Bronchial epithelial cell (primary cell): ENCODE measurements around the gene MC3R. TPM values are rescaled to one million over a fixed set of nuclear protein-coding genes. Genes with fewer than 3 reads are reported as not detected.

Experiments
- DNase-seq: peaks from one replicate; pipeline ENCODE4 v3.0.0-alpha.2; 2010; ENCODE audit warnings: low read depth
- FAIRE-seq: peaks from 2 replicates; lab custom pipeline; 2011; peaks lifted over from hg19 to GRCh38; lab: Jason Lieb, UNC
- H3K27me3 ChIP-seq: 2 replicates; pipeline ENCODE4 v1.5.1; 2011; ENCODE audit warnings: low read length; ENCODE audit not compliant: control insufficient read depth, insufficient read depth
- H3K36me3 ChIP-seq: 2 replicates; pipeline ENCODE4 v1.5.1; 2011; ENCODE audit warnings: low read length; ENCODE audit not compliant: control insufficient read depth, insufficient read depth
- H3K4me3 ChIP-seq: 2 replicates; pipeline ENCODE4 v1.5.1; 2011; ENCODE audit warnings: mild to moderate bottlenecking, low read depth, low read length, control low read depth
- CTCF ChIP-seq: IDR thresholded peaks from 2 replicates; pipeline ENCODE4 v1.5.1; 2011; ENCODE audit warnings: mild to moderate bottlenecking, moderate library complexity, low read length, control low read depth, inconsistent platforms; ENCODE audit not compliant: insufficient read depth, severe bottlenecking
- total RNA-seq: library from RNA; depleted of rRNA; stranded (reverse); fragments of >200 nt; gene quantifications from 2 replicates; pipeline ENCODE4 v1.2.1, GENCODE V29; 2014

The MC3R gene
- total RNA-seq, 1 donor from 2014 or later: not detected

- DNase-seq: no peak
- no peaks in the 10 kb centered on the region for H3K36me3 ChIP-seq
- H3K4me3 ChIP-seq: no peak overlapping the region
- H3K27me3 ChIP-seq: no peaks in the 10 kb centered on the region
- FAIRE-seq: no peak
- no peak for TF ChIP-seq CTCF
Observed at GRCh38 chr20:56274156-56274555, 25.6 kb downstream of the MC3R start.

GRCh38 chr20:56278196-56278595, 29.7 kb downstream of the MC3R start:
- Histone ChIP-seq H3K27me3 (no peaks in the 10 kb centered on the region), H3K4me3 (no peak overlapping the region), H3K36me3 (no peaks in the 10 kb centered on the region)
- no peak for FAIRE-seq
- peak; percentile 21 for DNase-seq
- TF ChIP-seq CTCF: no peak

- no peak for FAIRE-seq
- no peaks in the 10 kb centered on the region for H3K36me3 ChIP-seq
- peak; percentile 63 for DNase-seq
Observed at GRCh38 chr20:56285496-56285895, 37.0 kb downstream of the MC3R start.

GRCh38 chr20:56289652-56290051, 41.1 kb downstream of the MC3R start:
- Histone ChIP-seq H3K4me3 (no peak overlapping the region), H3K36me3 (no peaks in the 10 kb centered on the region), H3K27me3 (no peaks in the 10 kb centered on the region)
- FAIRE-seq (no peak), DNase-seq (peak; percentile 40)
- TF ChIP-seq CTCF: no peak

More at GRCh38 chr20:56285496-56285895, 37.0 kb downstream of the MC3R start:
- H3K27me3 ChIP-seq: no peaks in the 10 kb centered on the region
- H3K4me3 ChIP-seq: no peak overlapping the region
- TF ChIP-seq CTCF: no peak

- FAIRE-seq (no peak), DNase-seq (no peak)
- H3K27me3 ChIP-seq: no peaks in the 10 kb centered on the region
- no peak for TF ChIP-seq CTCF
- H3K4me3 ChIP-seq: no peak overlapping the region
- H3K36me3 ChIP-seq: no peaks in the 10 kb centered on the region
Observed at GRCh38 chr20:56299362-56299761, 50.8 kb downstream of the MC3R start.

Other genes starting within 250 kb of the MC3R start
- gene CBLN4, start 243.2 kb upstream of the MC3R start, total RNA-seq: not detected in 2 replicates
- gene FAM210B, start 110.2 kb downstream of the MC3R start, total RNA-seq: 9.3 and 18.7 TPM in 2 replicates
- gene AURKA, start 143.5 kb downstream of the MC3R start, total RNA-seq: 1.6 and 2.6 TPM in 2 replicates
- 21.9 and 22.4 TPM in 2 replicates for gene CSTF1, start 143.9 kb downstream of the MC3R start, total RNA-seq
- 0.13 TPM in 1 of 2 replicates, not detected in the other for gene CASS4, start 163.5 kb downstream of the MC3R start, total RNA-seq
- gene RTF2, start 219.9 kb downstream of the MC3R start, total RNA-seq: 60.0 and 83.6 TPM in 2 replicates